ENCODE measurements around the gene PHF10.

GRCh38 chr6:169714178-169714577 lies 10.1 kb downstream of the PHF10 start:
- TF ChIP-seq POLR2A (IDR thresholded peaks at IDR 0.05) (no peak), CTCF (IDR thresholded peaks at IDR 0.05) (no peak)

Measured in breast epithelium (tissue), 3 donors.